Sigmoid colon (tissue), 4 donors: ENCODE results near the gene ISL2.

ENCODE experiments used
- POLR2AphosphoS5 ChIP-seq, 4 donors: sonication (generic); formaldehyde crosslinking; IDR thresholded peaks; one replicate each; pipeline ENCODE4 v1.6.1; 2017; ENCODE audit warnings: antibody characterized with exemption in 4 of 4
- TF ChIP-seq, protein P1 (sequence below), 4 experiments: fragments of 450-650 bp in 3 of 4; fragments of 200-600 bp in 1 of 4; IDR thresholded peaks; one replicate each; pipeline ENCODE4 v1.5.1; 2016 to 2019; ENCODE audit warnings: antibody characterized with exemption in 4 of 4, mild to moderate bottlenecking in 3 of 4, moderate library complexity in 2 of 4

GRCh38 chr15:76360416-76360815 is 23.8 kb downstream of the ISL2 start:
- TF ChIP-seq, protein P1, sequence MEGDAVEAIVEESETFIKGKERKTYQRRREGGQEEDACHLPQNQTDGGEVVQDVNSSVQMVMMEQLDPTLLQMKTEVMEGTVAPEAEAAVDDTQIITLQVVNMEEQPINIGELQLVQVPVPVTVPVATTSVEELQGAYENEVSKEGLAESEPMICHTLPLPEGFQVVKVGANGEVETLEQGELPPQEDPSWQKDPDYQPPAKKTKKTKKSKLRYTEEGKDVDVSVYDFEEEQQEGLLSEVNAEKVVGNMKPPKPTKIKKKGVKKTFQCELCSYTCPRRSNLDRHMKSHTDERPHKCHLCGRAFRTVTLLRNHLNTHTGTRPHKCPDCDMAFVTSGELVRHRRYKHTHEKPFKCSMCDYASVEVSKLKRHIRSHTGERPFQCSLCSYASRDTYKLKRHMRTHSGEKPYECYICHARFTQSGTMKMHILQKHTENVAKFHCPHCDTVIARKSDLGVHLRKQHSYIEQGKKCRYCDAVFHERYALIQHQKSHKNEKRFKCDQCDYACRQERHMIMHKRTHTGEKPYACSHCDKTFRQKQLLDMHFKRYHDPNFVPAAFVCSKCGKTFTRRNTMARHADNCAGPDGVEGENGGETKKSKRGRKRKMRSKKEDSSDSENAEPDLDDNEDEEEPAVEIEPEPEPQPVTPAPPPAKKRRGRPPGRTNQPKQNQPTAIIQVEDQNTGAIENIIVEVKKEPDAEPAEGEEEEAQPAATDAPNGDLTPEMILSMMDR (IDR thresholded peaks at IDR 0.05), result no peak
- TF ChIP-seq POLR2AphosphoS5 (IDR thresholded peaks at IDR 0.05), result no peak
